ENCODE results near the gene ITGB7. TPM values are rescaled to one million over a fixed set of nuclear protein-coding genes. Genes with fewer than 3 reads are reported as not detected.
A peak's percentile ranks its signal among the peaks of the same experiment; 100 is the strongest.

The ITGB7 gene
- total and polyA plus RNA-seq, 9 of the 15 experiments (the other 6 are each of a cell fraction or from before 2014, with no cell fraction given): 0.06 to 2.0 (median 0.67) TPM

- TF ChIP-seq, protein P1, sequence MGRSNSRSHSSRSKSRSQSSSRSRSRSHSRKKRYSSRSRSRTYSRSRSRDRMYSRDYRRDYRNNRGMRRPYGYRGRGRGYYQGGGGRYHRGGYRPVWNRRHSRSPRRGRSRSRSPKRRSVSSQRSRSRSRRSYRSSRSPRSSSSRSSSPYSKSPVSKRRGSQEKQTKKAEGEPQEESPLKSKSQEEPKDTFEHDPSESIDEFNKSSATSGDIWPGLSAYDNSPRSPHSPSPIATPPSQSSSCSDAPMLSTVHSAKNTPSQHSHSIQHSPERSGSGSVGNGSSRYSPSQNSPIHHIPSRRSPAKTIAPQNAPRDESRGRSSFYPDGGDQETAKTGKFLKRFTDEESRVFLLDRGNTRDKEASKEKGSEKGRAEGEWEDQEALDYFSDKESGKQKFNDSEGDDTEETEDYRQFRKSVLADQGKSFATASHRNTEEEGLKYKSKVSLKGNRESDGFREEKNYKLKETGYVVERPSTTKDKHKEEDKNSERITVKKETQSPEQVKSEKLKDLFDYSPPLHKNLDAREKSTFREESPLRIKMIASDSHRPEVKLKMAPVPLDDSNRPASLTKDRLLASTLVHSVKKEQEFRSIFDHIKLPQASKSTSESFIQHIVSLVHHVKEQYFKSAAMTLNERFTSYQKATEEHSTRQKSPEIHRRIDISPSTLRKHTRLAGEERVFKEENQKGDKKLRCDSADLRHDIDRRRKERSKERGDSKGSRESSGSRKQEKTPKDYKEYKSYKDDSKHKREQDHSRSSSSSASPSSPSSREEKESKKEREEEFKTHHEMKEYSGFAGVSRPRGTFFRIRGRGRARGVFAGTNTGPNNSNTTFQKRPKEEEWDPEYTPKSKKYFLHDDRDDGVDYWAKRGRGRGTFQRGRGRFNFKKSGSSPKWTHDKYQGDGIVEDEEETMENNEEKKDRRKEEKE (IDR thresholded peaks at IDR 0.05; ENCODE audit: borderline replicate concordance in 1 of 2, control insufficient read depth in 1 of 2, low read depth in 2 of 2, low read length in 1 of 2): no peak
Measured at GRCh38 chr12:53214221-53214620, 7.2 kb upstream of the ITGB7 start (continued).

GRCh38 chr12:53213348-53213747 is 6.3 kb upstream of the ITGB7 start:
- FAIRE-seq: peak; percentile 62
- in situ Hi-C loops (cut with MboI) (loop anchor here (5.0 kb wide), 1 partner anchor 74 kb away; no protein-coding TSS in a partner anchor), intact Hi-C loops (cut with micrococcal nuclease) (loop anchor here (1.0 to 2.0 kb wide), 4 partner anchors 38 to 295 kb away; partner anchors contain the start of gene ESPL1)
- POLR2A ChIA-PET: interaction anchor here (0.9 to 2.1 kb wide), 7 partner anchors 32 to 109 kb away, joined by 3 to 6 read pairs (median 5); partner anchors contain the start of genes CSAD, PFDN5 and ZNF740
- H3K27me3 ChIP-seq (ENCODE audit: control insufficient read depth in 2 of 2, insufficient read depth in 2 of 2, low read length in 2 of 2): no peaks in the 10 kb centered on the region
- H3K4me1 ChIP-seq (replicated peaks in 1 of 2; ENCODE audit: control insufficient read depth in 2 of 2, insufficient read depth in 2 of 2, low read length in 2 of 2): peaks cover 20 to 38% of the 10 kb centered on the region in 2 experiments
- DNase-seq (ENCODE audit: extremely low read depth in 1 of 4, low spot score in 3 of 4): peak; percentile 79 to 87 (median 83)
- WGBS (ENCODE audit: insufficient coverage, low coverage, missing lambda C conversion rate): 9% methylated on average over 14 of the region's 14 CpGs
- no TSS peak for BruUV-seq (replicated peaks)
- H3K79me2 ChIP-seq (ENCODE audit: control insufficient read depth, insufficient read depth, low read length): peaks cover 11% of the 10 kb centered on the region; the same call in 2 of the 3 replicates
- no peaks in the 10 kb centered on the region for H3K9me1 ChIP-seq (ENCODE audit: control insufficient read depth, insufficient read depth, low read length)
- no peak overlapping the region for H3K27ac ChIP-seq (ENCODE audit: extremely low read depth, low read depth, low read length)
- CTCF ChIA-PET (ENCODE audit: low intra/inter-chr PET ratio): interaction anchor here (0.6 to 4.5 kb wide), 7 partner anchors 38 to 132 kb away, joined by 3 to 41 read pairs (median 4); partner anchors contain the start of gene ESPL1
- ATAC-seq: peak; percentile 94
- peak overlapping the region; percentile 68 for H2AFZ ChIP-seq (ENCODE audit: low read depth, low read length)
- no peaks in the 10 kb centered on the region for H4K20me1 ChIP-seq (replicated peaks; ENCODE audit: control insufficient read depth, insufficient read depth, low read length)
- no peaks in the 10 kb centered on the region for H3K9me3 ChIP-seq (replicated peaks; ENCODE audit: control insufficient read depth, insufficient read depth, low read depth, low read length)
- H3K36me3 ChIP-seq (ENCODE audit: control insufficient read depth, insufficient read depth, low read length): peaks cover 40% of the 10 kb centered on the region
- H3K4me3 ChIP-seq: no peak overlapping the region
- H3K4me2 ChIP-seq (ENCODE audit: insufficient read depth, low read length): peak overlapping the region; percentile 19; the same call in 1 of the 2 replicates
- no peak overlapping the region for H3K9ac ChIP-seq (ENCODE audit: insufficient read depth in 1 of 2, low read depth in 2 of 2, low read length in 2 of 2)
- TF ChIP-seq ZNF232 (CRISPR knock-in tag; IDR thresholded peaks at IDR 0.05) (no peak), SMARCA4 (IDR thresholded peaks at IDR 0.05) (no peak), JUND (IDR thresholded peaks at IDR 0.05; ENCODE audit: borderline replicate concordance, low read depth, low read length) (peak; percentile 25; the same call in 1 of the 2 replicates), JUND (tag; IDR thresholded peaks at IDR 0.05; ENCODE audit: borderline replicate concordance, low read depth, low read length) (no peak; the same call in 2 of the 3 replicates), RBM34 (IDR thresholded peaks at IDR 0.05; ENCODE audit: borderline replicate concordance, insufficient read depth, low read length) (no peak), TSHZ1 (CRISPR knock-in tag; IDR thresholded peaks at IDR 0.05) (no peak), ZNF639 (CRISPR knock-in tag; conservative IDR thresholded peaks at IDR 0.05 in 1 of 2, IDR thresholded peaks at IDR 0.05 in 1 of 2) (no peak), NR3C1 (CRISPR knock-in tag; IDR thresholded peaks at IDR 0.05) (no peak)
